Cortex of kidney (tissue), 1 donor: Measurements from ENCODE around the gene PIGQ.

Experiments used
- DNase-seq: peaks from one replicate; lab custom pipeline; 2025; lab: John Stamatoyannopoulos, UW

Gene PIGQ

DNA sequence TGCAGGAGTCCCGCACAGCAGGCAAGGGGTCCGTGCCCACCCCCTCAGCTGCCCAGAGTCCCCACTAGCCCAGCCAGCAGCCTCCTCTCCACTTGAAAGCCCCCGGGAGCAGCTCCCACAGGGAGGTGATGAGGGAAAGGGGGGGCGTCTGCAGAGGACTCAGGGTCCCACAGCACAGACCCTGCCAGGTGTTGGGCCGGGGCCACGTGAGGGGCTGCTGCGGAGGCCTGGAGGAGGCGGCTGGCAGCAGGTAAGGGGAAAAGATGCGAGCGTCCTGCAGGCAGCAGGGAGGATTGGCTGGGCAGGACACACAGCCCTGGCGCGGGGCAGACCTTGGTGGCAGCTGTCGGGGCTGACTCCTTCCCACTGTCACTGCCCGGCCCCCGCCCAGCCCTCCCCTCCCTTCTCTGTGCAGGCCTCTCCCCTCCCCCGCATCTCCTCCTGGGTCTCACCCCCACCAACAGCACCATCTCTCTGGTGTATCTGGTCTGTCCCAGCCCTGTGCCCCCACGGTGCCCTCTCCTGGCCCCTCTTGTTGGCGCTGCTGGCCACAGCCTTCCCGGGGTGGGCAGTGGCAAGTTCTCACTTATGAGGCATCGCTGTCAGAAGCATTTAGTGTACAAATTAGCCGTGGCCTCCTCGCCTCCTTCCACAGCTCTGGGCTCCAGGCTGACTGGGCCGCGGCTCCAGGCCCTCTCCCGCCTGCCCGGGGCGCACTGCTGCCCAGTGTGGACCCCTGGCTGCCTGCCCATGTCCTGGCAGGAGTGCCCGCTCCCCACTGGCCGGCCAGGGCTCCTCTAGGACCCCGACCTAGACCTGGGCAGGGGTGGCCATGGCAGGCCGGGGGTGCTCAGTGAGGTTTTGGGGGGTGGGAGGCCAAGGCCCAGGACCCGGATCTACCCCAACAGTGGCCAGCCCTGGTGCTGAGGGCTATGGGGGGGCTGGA, 14.0 kb upstream of the PIGQ start:
- no peak for DNase-seq

DNA sequence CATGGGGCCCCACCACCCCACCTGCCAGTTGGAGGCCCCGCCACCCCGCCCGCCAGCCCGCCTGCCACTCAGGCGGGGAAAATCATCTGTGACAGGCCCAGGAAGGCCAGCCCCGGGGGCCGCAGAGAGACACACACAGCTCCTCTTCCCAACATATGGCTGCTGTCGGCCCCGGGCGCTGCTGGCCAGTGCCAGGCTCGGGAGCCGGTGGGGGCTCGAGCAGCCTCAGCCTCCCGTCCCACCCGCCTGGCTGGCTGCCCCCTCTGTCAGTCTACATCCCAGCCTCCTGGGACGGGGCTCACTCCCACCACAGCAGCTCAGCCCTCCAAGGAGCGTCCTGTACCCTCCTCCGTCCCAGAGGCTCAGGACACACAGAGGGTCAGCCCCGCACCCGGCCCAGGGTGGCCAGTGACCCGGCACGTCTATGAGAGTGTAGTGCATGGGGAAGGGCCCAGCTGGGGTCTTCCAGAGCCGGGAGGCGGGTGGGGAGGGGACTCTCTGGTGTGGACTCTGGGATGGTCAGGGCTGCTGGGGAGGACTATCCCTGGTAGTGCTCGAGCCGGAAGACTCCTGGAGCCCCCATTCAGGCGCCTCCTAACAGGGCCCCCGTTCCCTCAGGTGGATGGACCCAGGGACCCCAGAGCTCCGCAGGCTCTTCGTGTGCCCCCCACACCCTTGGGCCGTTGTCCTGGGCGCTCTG, 13.1 kb upstream of the PIGQ start:
- no peak for DNase-seq

DNA sequence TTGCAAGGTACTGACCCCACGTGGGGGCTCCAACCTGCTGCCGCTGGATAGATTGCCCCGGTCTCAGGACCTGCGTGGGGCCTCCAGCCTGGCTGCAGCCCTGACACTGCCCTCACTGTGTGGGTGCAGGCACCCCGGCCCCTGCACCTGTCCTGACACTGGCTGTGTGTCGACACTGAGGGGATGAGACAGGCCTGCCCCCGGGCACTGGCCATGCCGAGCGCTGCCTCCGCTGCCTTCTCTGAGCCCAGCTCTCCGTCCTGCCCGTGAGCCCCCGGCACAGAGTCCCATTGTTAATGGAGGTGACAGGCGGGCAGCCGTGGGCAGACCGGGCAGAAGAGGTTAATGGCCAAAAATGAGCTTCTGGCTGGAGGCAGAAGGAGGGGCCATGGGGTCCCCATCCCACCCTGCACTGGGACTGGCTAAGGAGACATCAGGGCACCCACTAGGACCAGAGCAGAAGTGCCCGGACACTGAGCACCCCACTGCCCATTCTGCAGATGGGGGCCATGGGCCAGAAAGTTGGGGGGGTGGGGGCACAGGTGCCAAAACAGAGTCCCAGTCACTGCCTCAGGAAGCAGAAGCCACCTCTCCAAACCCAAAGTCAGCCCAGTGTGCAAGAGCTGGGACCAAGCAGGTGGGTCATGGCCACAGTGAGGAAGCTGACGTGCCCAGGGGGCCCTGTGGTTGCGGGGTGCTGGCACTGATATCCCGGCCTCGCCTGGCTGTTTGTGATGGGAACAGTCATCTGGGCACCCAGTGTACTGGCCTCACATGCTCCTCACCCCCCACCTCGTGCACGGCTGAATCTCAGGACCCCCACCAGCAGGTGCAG, 12.1 kb upstream of the PIGQ start:
- no peak for DNase-seq

DNA sequence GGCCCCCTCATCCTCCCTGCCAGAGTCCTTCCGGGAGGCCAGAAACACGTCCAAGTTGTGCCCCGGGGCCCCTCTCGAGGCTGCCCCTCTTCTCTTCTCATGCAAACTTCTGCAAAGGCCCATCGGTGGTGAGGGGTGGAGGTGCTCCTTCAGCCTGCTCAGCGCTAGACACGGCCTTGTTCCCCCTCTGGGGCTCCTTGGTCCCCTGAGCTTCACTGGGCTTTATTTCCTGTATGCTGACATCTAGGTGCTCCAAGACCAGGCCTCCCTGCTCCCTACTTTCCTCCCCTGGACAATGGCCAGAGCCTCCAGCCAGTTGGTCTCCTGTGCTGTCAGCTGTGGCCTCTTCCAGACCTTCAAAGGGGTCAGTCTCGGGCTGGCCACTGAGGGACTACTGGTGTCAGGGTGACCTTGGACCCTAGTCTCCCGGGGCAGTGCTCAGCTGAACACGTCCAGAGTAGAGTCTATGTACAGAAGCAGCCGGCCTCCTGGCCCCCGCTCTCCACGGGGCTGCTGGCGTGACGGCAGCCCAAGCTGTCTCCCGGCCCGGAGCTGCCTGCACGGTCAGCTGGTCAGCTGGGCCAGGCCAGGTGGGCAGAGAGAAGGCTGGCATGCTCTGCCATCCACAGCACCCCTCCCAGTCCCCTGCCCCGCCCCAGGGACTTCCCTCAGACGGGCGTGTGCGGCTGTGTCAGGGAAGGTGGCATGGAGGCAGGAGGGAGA, 11.3 kb upstream of the PIGQ start:
- DNase-seq, result no peak

DNA sequence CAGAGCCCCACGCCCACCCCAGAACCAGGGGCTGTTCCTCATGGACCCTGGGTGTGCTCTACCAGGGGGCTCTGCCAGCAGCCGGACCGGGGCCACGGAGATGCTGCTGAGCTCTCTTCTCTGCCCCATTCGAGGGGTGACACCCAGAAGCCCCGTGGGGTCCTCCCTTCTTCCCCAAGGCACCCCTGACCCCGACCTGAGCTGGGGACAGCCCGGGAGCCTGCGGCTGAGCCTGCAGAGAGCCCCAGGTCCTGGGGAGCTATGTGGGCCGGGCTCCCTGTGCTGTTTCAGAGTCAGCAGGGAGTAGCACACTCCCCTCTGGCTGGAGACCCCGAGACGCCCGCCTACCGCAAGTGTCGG, 10.8 kb upstream of the PIGQ start:
- DNase-seq, result no peak

DNA sequence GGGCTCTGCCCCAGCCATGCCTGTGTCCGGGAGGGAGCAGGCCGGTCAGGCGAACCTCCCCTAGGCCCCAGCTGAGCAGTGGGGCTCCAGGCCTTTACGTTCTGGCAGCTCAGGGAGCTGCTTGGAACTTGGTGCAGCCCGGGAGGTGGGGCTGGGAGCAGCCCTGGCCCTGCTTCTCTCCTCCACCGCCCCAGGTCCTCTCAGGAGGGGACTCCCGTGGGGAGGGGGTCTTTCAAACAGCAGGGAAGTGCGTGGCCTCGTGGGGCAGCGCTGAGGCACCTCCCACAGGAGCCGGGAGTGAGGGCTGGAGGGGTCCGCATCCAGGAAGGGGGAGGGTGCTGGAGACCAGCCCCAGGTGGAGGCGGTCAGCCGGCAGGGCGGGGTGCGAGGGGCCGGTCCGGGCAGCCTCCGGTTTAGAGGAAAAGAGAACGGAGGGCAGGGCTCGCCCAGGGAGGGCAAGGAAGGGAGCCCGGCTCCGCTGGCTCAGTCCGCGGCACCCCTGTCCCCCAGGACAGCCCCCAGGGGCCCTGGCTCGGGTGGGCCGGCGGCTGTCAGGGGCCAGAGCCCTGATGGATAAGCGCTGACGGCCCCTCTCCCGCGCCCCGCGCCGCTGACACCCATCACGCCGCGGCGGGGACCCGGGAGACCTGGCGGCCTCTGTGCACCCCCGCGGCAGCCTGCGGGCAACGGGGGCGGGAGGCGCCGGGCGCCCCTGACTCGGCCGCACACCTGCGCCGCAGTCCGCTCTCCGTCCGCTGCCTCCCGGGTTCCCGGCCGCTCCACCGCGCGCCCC, 10.2 kb upstream of the PIGQ start:
- DNase-seq, result no peak

DNA sequence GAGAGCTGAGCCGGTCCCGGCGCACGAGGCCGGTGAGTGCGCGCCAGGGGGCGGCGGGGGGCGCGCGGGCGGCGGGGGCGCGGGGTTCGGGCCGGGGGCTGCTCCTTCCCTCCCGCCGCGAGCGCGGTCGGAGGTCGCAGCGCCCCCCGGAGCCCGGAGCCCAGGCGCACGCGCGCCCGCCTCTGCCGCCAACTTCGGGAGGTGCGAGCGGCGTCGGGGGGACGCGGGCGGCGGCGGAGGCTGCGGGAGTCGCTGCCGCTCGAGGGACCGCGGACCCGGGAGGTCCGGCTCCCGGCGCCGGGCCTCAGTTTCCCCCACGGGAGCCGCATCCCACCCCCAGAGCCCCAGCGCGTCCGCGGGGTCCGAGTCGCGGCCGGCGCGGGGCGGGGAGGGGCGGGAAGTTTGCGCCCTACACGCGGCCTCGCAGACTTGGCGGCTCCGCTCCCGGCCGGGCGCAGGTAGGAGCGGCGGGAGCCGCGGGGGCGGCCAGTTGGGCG, 9.5 kb upstream of the PIGQ start, which contains the start of gene PRR35:
Gene PRR35 (plus strand): TSS at position 191 of the 497 bp plus-strand sequence. CDS start 2,901 bp downstream, outside the sequence.
- DNase-seq, result no peak

DNA sequence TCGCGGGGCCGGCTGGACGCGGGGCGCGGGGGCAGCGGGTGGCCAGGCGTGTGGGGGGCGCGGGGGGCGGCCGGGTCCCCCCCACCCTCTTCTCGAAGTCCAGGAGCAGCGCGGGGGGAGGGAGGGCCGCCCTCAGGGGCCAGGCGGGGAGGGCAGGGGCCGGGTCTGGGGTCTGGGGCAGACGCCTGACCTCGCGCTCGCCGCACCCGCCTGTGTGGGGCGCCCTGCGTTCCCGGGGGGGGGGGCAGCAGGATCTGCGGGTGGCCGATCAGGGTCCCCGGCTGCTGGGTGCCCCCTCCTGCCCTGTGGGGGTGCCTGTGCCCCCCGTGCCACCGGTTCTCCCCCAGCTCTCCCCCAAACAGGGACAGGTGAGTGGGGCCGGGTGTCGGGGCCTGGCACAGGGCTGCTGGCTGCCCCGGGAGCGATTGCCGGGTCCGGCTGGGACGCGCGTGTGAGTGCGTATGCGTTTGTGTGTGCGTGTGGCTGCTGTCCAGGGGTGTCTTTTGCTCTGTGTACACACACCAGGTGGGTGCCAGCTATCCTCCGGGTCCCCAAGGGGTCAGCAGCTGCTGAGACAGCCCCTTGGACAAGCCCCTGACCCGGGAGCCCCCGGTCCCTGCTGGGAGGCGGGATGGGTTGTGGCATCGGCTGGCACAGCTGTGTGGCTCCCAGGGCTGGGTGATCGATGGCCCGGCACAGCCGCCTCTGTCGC, 8.9 kb upstream of the PIGQ start:
- no peak for DNase-seq

DNA sequence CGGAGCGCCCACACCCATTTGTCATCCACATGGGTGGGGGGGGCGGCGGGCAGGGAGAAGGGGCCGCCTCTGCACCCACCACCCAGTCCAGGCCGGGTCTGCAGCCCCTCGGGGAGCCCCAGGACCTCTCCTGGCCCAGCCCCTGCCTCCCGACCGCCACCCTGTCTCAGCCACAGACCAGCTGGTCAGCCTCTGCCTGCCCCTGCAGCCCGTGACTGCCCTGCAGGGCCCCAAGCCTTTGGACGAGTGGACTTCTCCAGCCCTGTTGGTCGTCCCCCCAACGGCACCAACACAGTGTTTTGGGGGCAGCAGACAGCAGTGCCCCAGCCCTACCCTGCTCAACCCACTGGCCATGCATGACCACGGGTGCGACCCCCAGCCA, 8.4 kb upstream of the PIGQ start:
- no peak for DNase-seq

DNA sequence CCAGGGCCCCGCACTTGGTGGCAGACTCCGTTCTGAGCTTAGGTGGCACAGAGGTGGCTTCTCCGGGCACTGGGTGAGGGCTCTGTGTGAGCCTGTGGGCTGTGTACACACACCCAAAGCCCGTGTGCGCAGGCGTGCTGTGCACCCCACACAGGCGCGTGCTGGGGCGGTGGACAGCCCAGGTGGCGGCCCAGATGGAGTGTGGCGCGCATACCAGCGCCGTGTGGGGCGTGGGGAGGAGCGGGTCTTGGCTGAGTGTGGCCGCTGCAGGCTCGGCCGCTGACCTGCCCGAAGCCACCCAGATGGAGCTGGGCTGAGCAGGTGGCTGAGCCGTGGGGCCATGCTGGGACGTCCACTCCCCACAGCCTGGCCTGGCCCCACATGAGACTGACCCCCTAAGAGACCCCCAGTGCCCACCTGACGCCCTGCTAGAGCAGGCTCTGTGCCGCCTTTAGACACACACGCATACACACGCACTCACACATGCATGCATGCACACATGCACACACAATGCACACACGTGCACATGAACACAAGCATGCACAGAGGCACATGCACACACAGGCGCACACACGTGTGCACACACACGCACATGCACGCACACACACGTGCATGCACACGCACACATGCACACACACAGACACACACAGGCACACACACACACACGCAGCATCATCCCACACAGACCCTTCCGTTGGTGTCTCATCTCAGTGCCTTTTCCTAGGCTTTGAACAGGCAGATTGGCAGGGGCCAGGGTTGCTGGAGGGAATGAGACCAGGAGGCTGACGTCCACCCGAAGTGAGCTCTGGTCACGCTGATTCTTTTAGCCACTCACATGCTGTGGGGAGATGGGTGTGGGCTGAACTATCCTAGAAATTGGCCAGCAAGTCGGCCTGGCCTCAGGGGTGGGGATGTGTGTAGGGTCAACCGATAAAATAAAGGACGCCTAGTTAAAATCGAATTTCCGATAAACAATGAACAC, 7.5 kb upstream of the PIGQ start:
- DNase-seq, result no peak

DNA sequence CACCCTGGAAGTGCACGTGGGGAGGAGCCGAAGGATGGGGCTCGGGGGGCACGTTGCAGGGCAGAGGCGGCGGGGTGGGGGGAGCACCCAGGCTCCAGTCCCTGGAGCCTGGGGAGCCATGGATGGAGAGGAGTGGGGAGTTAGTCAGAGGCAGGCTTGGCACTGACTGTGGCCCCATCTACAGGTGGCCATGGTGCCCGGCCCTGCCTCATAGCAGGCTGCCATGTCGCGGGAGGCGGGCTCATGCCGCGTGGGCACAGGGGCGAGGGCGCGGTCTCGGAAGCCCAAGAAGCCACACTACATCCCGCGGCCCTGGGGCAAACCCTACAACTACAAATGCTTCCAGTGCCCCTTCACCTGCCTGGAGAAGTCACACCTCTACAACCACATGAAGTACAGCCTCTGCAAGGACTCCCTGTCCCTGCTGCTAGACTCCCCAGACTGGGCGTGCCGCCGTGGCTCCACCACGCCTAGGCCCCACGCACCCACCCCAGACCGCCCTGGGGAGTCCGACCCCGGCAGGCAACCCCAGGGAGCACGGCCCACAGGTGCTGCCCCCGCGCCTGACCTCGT, 6.6 kb upstream of the PIGQ start:
- no peak for DNase-seq

DNA sequence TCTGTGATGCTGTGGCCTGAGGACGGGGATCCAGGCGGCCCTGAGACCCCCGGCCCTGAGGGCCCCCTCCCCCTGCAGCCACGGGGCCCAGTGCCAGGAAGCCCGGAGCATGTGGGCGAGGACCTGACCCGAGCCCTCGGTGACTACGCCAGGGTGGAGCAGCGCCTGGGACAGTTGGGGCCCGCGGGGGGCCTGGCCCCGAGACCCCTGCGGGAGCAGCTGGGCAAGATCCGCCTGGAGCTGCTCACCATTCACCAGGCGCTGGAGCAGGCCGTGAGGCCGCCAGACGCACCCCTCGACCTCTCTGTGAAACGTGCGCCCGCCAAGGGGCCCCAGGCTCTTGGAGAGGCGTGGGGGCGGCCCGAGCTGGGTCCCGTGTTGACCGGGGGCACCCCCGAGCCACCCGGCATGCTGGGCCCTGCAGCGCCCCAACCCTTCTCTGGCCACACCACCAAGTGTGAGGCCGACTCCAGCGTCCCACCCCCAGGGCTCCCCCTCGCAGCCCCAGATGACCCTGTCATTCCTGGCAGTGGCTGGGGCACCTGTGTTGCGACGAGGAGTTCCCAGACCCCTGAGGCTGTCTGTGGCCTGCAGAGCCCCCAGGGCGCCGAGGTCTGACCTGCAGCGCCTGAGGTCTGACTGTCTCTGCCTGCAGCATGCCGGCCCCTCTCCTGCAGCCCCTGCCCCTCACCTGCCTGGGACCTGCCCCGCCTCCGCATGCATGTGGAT, 4.9 kb upstream of the PIGQ start:
- DNase-seq, result no peak

DNA sequence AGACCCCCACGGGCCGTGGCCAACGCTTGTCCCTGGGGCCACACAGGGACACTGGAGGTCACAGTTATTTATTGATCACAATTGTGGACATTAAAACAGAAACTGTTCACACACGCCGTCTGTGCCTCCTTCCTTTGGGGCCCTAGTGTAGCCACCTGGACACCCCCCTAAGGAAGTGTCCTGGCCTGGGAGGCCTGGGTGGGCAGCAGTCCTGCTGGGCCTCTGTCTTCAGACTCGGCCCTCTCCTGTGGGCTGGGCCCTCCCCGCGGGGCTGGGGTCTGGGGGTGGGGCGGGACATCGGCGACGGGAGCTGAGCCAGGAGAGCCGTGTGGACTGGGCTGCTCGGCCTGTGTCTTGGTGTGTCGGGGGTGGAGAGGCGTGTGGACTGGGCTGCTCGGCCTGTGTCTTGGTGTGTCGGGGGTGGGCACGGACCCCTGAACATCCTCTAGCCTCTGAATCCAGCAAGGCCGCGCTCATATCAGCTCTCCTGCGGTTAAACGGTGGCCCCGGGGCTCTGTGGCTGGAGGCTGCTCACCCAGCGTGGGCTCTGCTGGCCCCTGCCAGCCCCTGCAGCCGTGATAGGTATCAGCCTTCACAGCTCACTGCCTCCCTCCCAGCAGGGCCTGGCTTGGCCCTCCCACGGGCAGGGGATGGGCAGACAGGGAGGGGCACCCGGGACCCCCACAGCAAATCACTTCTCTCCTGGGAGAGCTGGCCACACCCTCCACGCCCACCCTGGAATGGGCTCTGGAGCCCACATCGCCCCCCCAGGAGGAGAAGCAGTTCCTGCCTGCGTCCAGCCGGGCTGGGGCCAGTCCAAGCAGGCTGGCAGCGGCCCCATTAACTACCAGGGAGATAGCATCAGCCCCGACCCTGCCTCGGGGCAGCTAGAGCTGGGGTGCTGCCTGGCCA, 4.1 kb upstream of the PIGQ start:
- no peak for DNase-seq

DNA sequence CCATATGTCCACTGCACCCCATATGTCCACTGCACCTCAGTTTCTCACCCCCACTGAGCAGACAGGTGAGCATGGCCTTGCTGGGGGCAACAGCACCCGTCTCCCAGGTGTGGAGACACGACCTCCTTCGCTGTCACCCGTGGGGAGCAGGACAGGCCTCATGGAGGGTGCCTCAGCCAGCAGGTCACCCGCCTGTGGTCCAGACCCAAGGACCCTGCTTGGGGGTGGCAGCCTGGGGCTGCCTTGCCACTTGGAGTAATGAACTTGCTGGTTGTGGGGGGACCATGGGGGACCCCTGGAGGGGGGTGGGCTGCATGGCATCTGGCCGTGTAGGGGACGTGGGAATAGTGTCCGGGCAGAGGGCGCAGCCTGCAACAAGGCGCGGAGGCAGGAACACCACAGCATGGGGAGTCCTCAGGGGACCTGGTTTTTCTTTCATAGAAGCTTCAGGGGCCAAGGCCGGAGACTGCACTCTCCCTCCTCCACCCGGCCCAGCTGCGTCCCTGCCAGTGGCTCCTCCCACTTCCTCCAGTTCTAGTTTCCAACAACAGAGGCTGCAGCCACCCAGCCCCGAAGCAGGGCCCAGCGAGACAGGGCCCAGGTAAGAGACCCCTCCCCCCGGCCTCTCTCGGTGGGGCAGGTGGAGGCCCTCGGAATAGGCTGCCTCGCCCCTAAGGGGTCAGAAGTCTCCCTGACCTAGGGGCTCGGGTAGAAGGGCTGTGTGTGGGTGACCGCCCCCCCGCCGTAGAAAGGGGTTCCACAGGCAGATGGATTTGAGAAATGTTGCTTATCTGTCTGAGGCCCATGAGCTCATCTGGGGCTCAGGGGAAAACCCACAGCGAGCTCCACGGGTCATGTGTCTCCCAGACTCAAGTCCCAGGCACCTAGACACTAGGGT, 3.0 kb upstream of the PIGQ start, which contains the start of gene NHLRC4:
Gene NHLRC4 (plus strand): TSS at position 531 of the 898 bp plus-strand sequence. CDS start 1,043 bp downstream, outside the sequence.
- DNase-seq, result no peak
